ENCODE measurements around the gene DGKI.

- no peak for TF ChIP-seq NFRKB (IDR thresholded peaks at IDR 0.05)
- TF ChIP-seq L3MBTL2 (conservative IDR thresholded peaks at IDR 0.05): no peak
- no peak for TF ChIP-seq ZNF384 (IDR thresholded peaks at IDR 0.05)
- TF ChIP-seq SP1 (IDR thresholded peaks at IDR 0.05): no peak
- TF ChIP-seq SUZ12 (IDR thresholded peaks at IDR 0.05): no peak
- TF ChIP-seq ELF4 (IDR thresholded peaks at IDR 0.05): no peak
- TF ChIP-seq FOXA1 (IDR thresholded peaks at IDR 0.05): no peak
- TF ChIP-seq TARDBP (IDR thresholded peaks at IDR 0.05): no peak
- no peak for TF ChIP-seq FOXM1 (IDR thresholded peaks at IDR 0.05; ENCODE audit: borderline replicate concordance)
- no peak for TF ChIP-seq HDGF (IDR thresholded peaks at IDR 0.05; ENCODE audit: borderline replicate concordance)
- TF ChIP-seq PKNOX1 (IDR thresholded peaks at IDR 0.05): no peak
These were observed 315.1 kb downstream of the DGKI start for GRCh38 chr7:137531671-137532070.
